Subcutaneous preadipocyte (primary cell): ENCODE data around the gene CKS2. TPM values are rescaled to one million over a fixed set of nuclear protein-coding genes. Genes with fewer than 3 reads are reported as not detected.

Experiments used
- small RNA-seq: library from RNA; depleted of rRNA; stranded (forward); fragments of <200 nt; gene quantifications from one replicate; pipeline ENCODE3, GENCODE V24; 2012
- total RNA-seq: library from RNA; depleted of rRNA; stranded (reverse); fragments of >200 nt; gene quantifications from 2 replicates; pipeline ENCODE4 v1.2.3, GENCODE V29; 2012

CKS2 gene
- 201 and 214 TPM in 2 replicates for total RNA-seq

GRCh38 chr9:89310475-89311345, at the start of gene CKS2:
Gene CKS2 (plus strand): TSS chr9:89311195. CDS start chr9:89311293, 98 bp downstream.

GRCh38 chr9:89318123-89319014, 7.4 kb downstream of the CKS2 start, which contains the start of gene SECISBP2:
Gene SECISBP2 (plus strand): TSS chr9:89318500. CDS start chr9:89318577, 77 bp downstream.

Small RNAs within 50 kb of the gene (small RNA-seq; reads per million reads assigned to genes)
- not detected for gene MIR3153

Other genes starting within 250 kb of the CKS2 start
- gene SHC3, start 132.4 kb upstream of the CKS2 start, total RNA-seq, result 2.6 and 3.7 TPM in 2 replicates
- gene SECISBP2, start 7.3 kb downstream of the CKS2 start, total RNA-seq, result 24.3 and 31.3 TPM in 2 replicates
- 0.37 and 0.39 TPM in 2 replicates for gene SEMA4D, start 186.9 kb downstream of the CKS2 start, total RNA-seq